ENCODE results near the gene CACNA1B. TPM values are rescaled to one million over a fixed set of nuclear protein-coding genes. Genes with fewer than 3 reads are reported as not detected.

CACNA1B gene
- total and polyA plus RNA-seq, 2 of the 13 experiments (the other 11 are each of a cell fraction or from before 2014, with no cell fraction given): under 0.01 to 0.04 TPM

- no peak for TF ChIP-seq ZNF354B (CRISPR knock-in tag; IDR thresholded peaks at IDR 0.05)
- no peak for TF ChIP-seq CENPT (CRISPR knock-in tag; IDR thresholded peaks at IDR 0.05; ENCODE audit: low read depth)
- TF ChIP-seq MAX (IDR thresholded peaks at IDR 0.05): no peak
- no peak for TF ChIP-seq ZFP62 (CRISPR knock-in tag; IDR thresholded peaks at IDR 0.05)
Measured at GRCh38 chr9:137924761-137925369, 47.3 kb downstream of the CACNA1B start (continued).

GRCh38 chr9:137943655-137944054, 66.1 kb downstream of the CACNA1B start:
- Histone ChIP-seq H3K36me3 (replicated peaks in 1 of 2; ENCODE audit: control insufficient read depth in 1 of 2, insufficient read depth in 2 of 2, low read length in 2 of 2) (no peaks in the 10 kb centered on the region), H3K27me3 (ENCODE audit: control insufficient read depth in 1 of 2, insufficient read depth in 2 of 2, low read length in 2 of 2) (no peaks in the 10 kb centered on the region), H2AFZ (ENCODE audit: low read length) (no peak overlapping the region), H3K9me3 (ENCODE audit: low read length) (peaks cover 58% of the 10 kb centered on the region), H3K79me2 (ENCODE audit: insufficient read depth, low read length) (no peaks in the 10 kb centered on the region), H3K27ac (ENCODE audit: extremely low read length, insufficient read depth, low read length) (no peak overlapping the region), H3K4me2 (ENCODE audit: low read depth, low read length) (no peak overlapping the region), H4K20me1 (ENCODE audit: insufficient read depth, low read length) (no peaks in the 10 kb centered on the region), H3K4me1 (ENCODE audit: insufficient read depth, low read length) (no peaks in the 10 kb centered on the region), H3K9ac (ENCODE audit: insufficient read depth, low read depth, low read length) (no peak overlapping the region), H3K4me3 (replicated peaks in 1 of 3; ENCODE audit: insufficient read depth in 1 of 3, low read depth in 2 of 3, low read length in 3 of 3) (no peak overlapping the region)
- WGBS (ENCODE audit: low lambda C conversion rate): 0% methylated on average over 2 of the region's 5 CpGs
- intact Hi-C loops (cut with micrococcal nuclease; ENCODE audit: unreplicated experiment): no loop called here
- no TSS peak for BruUV-seq (replicated peaks)
- ATAC-seq (no peak), FAIRE-seq (no peak), DNase-seq (ENCODE audit: low spot score) (no peak)
- CTCF ChIA-PET (ENCODE audit: low intra/inter-chr PET ratio, low total read pairs): no interaction called here
- POLR2A ChIA-PET: no interaction called here
- in situ Hi-C loops (cut with HindIII; ENCODE audit: extremely low pct_ligation_motif_present, low pct_unique_long_range_greater_than_20kb): no loop called here
- no peak for TF ChIP-seq SKIL (CRISPR knock-in tag; IDR thresholded peaks at IDR 0.05; ENCODE audit: borderline replicate concordance)
- TF ChIP-seq KMT2B (CRISPR knock-in tag; IDR thresholded peaks at IDR 0.05): no peak
- TF ChIP-seq FOSL1 (CRISPR knock-in tag; IDR thresholded peaks at IDR 0.05; ENCODE audit: borderline replicate concordance): no peak
- no peak for TF ChIP-seq ZNF180 (CRISPR knock-in tag; IDR thresholded peaks at IDR 0.05; ENCODE audit: borderline replicate concordance, low read depth)
- no peak for TF ChIP-seq REXO4 (CRISPR knock-in tag; IDR thresholded peaks at IDR 0.05; ENCODE audit: borderline replicate concordance)
- TF ChIP-seq, protein P1, sequence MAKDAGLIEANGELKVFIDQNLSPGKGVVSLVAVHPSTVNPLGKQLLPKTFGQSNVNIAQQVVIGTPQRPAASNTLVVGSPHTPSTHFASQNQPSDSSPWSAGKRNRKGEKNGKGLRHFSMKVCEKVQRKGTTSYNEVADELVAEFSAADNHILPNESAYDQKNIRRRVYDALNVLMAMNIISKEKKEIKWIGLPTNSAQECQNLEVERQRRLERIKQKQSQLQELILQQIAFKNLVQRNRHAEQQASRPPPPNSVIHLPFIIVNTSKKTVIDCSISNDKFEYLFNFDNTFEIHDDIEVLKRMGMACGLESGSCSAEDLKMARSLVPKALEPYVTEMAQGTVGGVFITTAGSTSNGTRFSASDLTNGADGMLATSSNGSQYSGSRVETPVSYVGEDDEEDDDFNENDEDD (CRISPR knock-in tag; IDR thresholded peaks at IDR 0.05; ENCODE audit: borderline replicate concordance): no peak
- TF ChIP-seq FOXP1 (IDR thresholded peaks at IDR 0.05): no peak
- TF ChIP-seq FOXP1 (CRISPR knock-in tag; IDR thresholded peaks at IDR 0.05): no peak
- TF ChIP-seq, protein P2, sequence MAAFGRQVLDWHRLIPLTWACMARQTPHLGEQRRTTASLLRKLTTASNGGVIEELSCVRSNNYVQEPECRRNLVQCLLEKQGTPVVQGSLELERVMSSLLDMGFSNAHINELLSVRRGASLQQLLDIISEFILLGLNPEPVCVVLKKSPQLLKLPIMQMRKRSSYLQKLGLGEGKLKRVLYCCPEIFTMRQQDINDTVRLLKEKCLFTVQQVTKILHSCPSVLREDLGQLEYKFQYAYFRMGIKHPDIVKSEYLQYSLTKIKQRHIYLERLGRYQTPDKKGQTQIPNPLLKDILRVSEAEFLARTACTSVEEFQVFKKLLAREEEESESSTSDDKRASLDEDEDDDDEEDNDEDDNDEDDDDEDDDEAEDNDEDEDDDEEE (CRISPR knock-in tag; IDR thresholded peaks at IDR 0.05): no peak
- no peak for TF ChIP-seq JUNB (CRISPR knock-in tag; IDR thresholded peaks at IDR 0.05; ENCODE audit: borderline replicate concordance)
- TF ChIP-seq ISX (CRISPR knock-in tag; conservative IDR thresholded peaks at IDR 0.05): no peak
- TF ChIP-seq ZBTB46 (CRISPR knock-in tag; IDR thresholded peaks at IDR 0.05; ENCODE audit: borderline replicate concordance): no peak
- TF ChIP-seq NCOR1 (IDR thresholded peaks at IDR 0.05; ENCODE audit: borderline replicate concordance, low read length): no peak
- TF ChIP-seq DMAP1 (CRISPR knock-in tag; IDR thresholded peaks at IDR 0.05): no peak

Measured in HepG2 (cell line).